ENCODE measurements around the gene TNFRSF4. TPM values are rescaled to one million over a fixed set of nuclear protein-coding genes. Genes with fewer than 3 reads are reported as not detected.

TNFRSF4 gene
- total RNA-seq, 4 donors from 2014 or later = 0.50 to 2.1 (median 0.93) TPM

GRCh38 chr1:1228187-1228586 lies 14.2 kb upstream of the TNFRSF4 start:
- Histone ChIP-seq H3K27ac (replicated peaks in 1 of 4) (no peak overlapping the region), H3K36me3 (peaks cover 32 to 62% (median 57%) of the 10 kb centered on the region in 4 donors), H3K27me3 (no peaks in the 10 kb centered on the region), H3K4me3 (no peak overlapping the region), H3K9me3 (no peaks in the 10 kb centered on the region), H3K4me1 (peaks cover 30 to 63% (median 47%) of the 10 kb centered on the region in 4 donors)
- no peak for TF ChIP-seq POLR2A (IDR thresholded peaks at IDR 0.05; ENCODE audit: low read depth)
- no peak for TF ChIP-seq EP300 (IDR thresholded peaks at IDR 0.05)
- DNase-seq (ENCODE audit: extremely low spot score) = no peak
- intact Hi-C loops (cut with DNase I) = no loop called here
- 92% methylated on average over 27 of the region's 30 CpGs for WGBS

- WGBS = 96% methylated on average over 19 of the region's 25 CpGs
- H3K36me3 ChIP-seq = peaks cover 40 to 70% (median 65%) of the 10 kb centered on the region in 4 donors
- H3K9me3 ChIP-seq = no peaks in the 10 kb centered on the region
- H3K4me1 ChIP-seq = peaks cover 22 to 55% (median 39%) of the 10 kb centered on the region in 4 donors
- no peak overlapping the region for H3K4me3 ChIP-seq
- DNase-seq (ENCODE audit: extremely low spot score) = no peak
- no peak overlapping the region for H3K27ac ChIP-seq (replicated peaks in 1 of 4)
- intact Hi-C loops (cut with DNase I) = no loop called here
- TF ChIP-seq POLR2A (IDR thresholded peaks at IDR 0.05; ENCODE audit: low read depth) (no peak), EP300 (IDR thresholded peaks at IDR 0.05) (no peak), CTCF (IDR thresholded peaks at IDR 0.05) (no peak), POLR2AphosphoS5 (IDR thresholded peaks at IDR 0.05) (no peak)
- no peaks in the 10 kb centered on the region for H3K27me3 ChIP-seq
Observed at GRCh38 chr1:1227386-1227785, 13.4 kb upstream of the TNFRSF4 start.

GRCh38 chr1:1226566-1227362 lies 12.8 kb upstream of the TNFRSF4 start:
- no peak for DNase-seq (ENCODE audit: extremely low spot score)
- H3K27me3 ChIP-seq = no peaks in the 10 kb centered on the region
- 95% methylated on average over 30 of the region's 44 CpGs for WGBS
- peaks cover 46 to 76% (median 72%) of the 10 kb centered on the region in 4 donors for H3K36me3 ChIP-seq
- no peak overlapping the region for H3K4me3 ChIP-seq
- no peak overlapping the region for H3K27ac ChIP-seq (replicated peaks in 1 of 4)
- intact Hi-C loops (cut with DNase I) = no loop called here
- TF ChIP-seq POLR2A (IDR thresholded peaks at IDR 0.05; ENCODE audit: low read depth) (no peak), EP300 (IDR thresholded peaks at IDR 0.05) (no peak), CTCF (IDR thresholded peaks at IDR 0.05) (no peak), POLR2AphosphoS5 (IDR thresholded peaks at IDR 0.05) (no peak)
- no peaks in the 10 kb centered on the region for H3K9me3 ChIP-seq
- peaks cover 22 to 54% (median 38%) of the 10 kb centered on the region in 4 donors for H3K4me1 ChIP-seq

GRCh38 chr1:1225913-1226312 lies 12.0 kb upstream of the TNFRSF4 start:
- no peaks in the 10 kb centered on the region for H3K9me3 ChIP-seq
- intact Hi-C loops (cut with DNase I) = no loop called here
- 89% methylated on average over 18 of the region's 18 CpGs for WGBS
- no peak for TF ChIP-seq CTCF (IDR thresholded peaks at IDR 0.05)
- no peak for TF ChIP-seq POLR2A (IDR thresholded peaks at IDR 0.05; ENCODE audit: low read depth)
- no peak for TF ChIP-seq EP300 (IDR thresholded peaks at IDR 0.05)
- no peak for TF ChIP-seq POLR2AphosphoS5 (IDR thresholded peaks at IDR 0.05)
- peaks cover 53 to 85% (median 80%) of the 10 kb centered on the region in 4 donors for H3K36me3 ChIP-seq
- no peak overlapping the region for H3K4me3 ChIP-seq
- no peak overlapping the region for H3K27ac ChIP-seq (replicated peaks in 1 of 4)
- peaks cover 20 to 51% (median 37%) of the 10 kb centered on the region in 4 donors for H3K4me1 ChIP-seq
- no peaks in the 10 kb centered on the region for H3K27me3 ChIP-seq
- DNase-seq (ENCODE audit: extremely low spot score) = no peak

GRCh38 chr1:1225238-1225845 lies 11.4 kb upstream of the TNFRSF4 start:
- Histone ChIP-seq H3K27me3 (no peaks in the 10 kb centered on the region), H3K27ac (replicated peaks in 1 of 4) (no peak overlapping the region), H3K36me3 (peaks cover 59 to 90% (median 86%) of the 10 kb centered on the region in 4 donors), H3K9me3 (no peaks in the 10 kb centered on the region), H3K4me3 (no peak overlapping the region), H3K4me1 (peaks cover 15 to 45% (median 31%) of the 10 kb centered on the region in 4 donors)
- WGBS = 94% methylated on average over 26 of the region's 34 CpGs
- TF ChIP-seq POLR2AphosphoS5 (IDR thresholded peaks at IDR 0.05) (no peak), EP300 (IDR thresholded peaks at IDR 0.05) (no peak), POLR2A (IDR thresholded peaks at IDR 0.05; ENCODE audit: low read depth) (no peak), CTCF (IDR thresholded peaks at IDR 0.05) (no peak)
- intact Hi-C loops (cut with DNase I) = no loop called here
- DNase-seq (ENCODE audit: extremely low spot score) = no peak

All from esophagus muscularis mucosa (tissue), 4 donors.